K562 (cell line): ENCODE data around the gene PAIP1.

ENCODE experiments used
- EZH2 ChIP-seq: IDR thresholded peaks from 2 replicates; pipeline ENCODE4 v1.6.1; 2012; ENCODE audit warnings: low read depth, mild to moderate bottlenecking, inconsistent platforms, low read length, borderline replicate concordance
- MYC ChIP-seq, 2 experiments: fragments of 250-450 bp in 1 of 2; sonication (Bioruptor Pico) in 1 of 2; IDR thresholded peaks; 2 replicates each; pipeline versions ENCODE4 v1.5.1 to v1.6.1; 2012 to 2021; ENCODE audit warnings: low read depth in 2 of 2, borderline replicate concordance in 1 of 2, improper control_type of control experiment in 1 of 2, low read length in 1 of 2, mild to moderate bottlenecking in 1 of 2, moderate library complexity in 1 of 2
- PATZ1 ChIP-seq: fragments of 250-450 bp; sonication (Bioruptor Pico); IDR thresholded peaks from 2 replicates; pipeline ENCODE4 v1.5.0; 2020; ENCODE audit warnings: mild to moderate bottlenecking, borderline replicate concordance
- PHTF2 ChIP-seq: fragments of 250-450 bp; sonication (Bioruptor Pico); IDR thresholded peaks from 2 replicates; pipeline ENCODE4 v1.5.0; 2021; ENCODE audit warnings: mild to moderate bottlenecking
- PURB ChIP-seq: sonication (generic); formaldehyde crosslinking; IDR thresholded peaks from 2 replicates; pipeline ENCODE4 v1.9.0; 2021; ENCODE audit warnings: low read depth, mild to moderate bottlenecking, missing genetic modification reagents
- RAD21 ChIP-seq, 2 experiments: fragments of 250-450 bp in 1 of 2; fragments of 450-650 bp in 1 of 2; sonication (Bioruptor Pico) in 1 of 2; formaldehyde crosslinking in 1 of 2; IDR thresholded peaks in 1 of 2; conservative IDR thresholded peaks in 1 of 2; 2 replicates each; pipeline versions ENCODE4 v1.4.0 to v1.8.0; 2020 to 2022; ENCODE audit warnings: mild to moderate bottlenecking in 2 of 2, moderate library complexity in 1 of 2
- SRSF1 ChIP-seq: fragments of 200-400 bp; formaldehyde crosslinking; IDR thresholded peaks from 2 replicates; pipeline ENCODE4 v1.6.1; 2017; ENCODE audit warnings: mild to moderate bottlenecking, low read depth, low read length, moderate library complexity
- TFE3 ChIP-seq: fragments of 450-650 bp; formaldehyde crosslinking; IDR thresholded peaks from 2 replicates; pipeline ENCODE4 v1.4.0; 2020; ENCODE audit warnings: mild to moderate bottlenecking, mixed read lengths

DNA sequence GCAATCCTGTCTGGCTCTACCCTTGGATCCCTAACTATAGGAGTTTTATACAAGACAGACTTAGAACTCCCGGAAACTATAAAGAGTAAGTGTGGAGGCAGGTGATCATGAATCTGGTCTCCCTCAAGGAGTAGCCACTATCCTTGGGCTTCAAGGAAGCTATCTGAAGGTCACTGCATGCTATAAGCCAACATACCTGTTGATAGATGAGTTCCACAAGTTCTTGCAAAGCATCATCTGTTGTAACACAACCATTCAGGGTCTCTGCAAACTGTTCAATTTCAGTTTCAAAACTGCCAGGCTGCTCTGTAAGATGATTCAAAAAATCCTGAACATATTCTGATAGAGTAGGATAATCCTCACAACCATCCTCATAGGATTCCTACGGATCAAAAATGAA, 9.3 kb downstream of the PAIP1 start:
- TF ChIP-seq EZH2 = no peak
- TF ChIP-seq RAD21 (CRISPR knock-in tag; conservative IDR thresholded peaks at IDR 0.05 in 1 of 2, IDR thresholded peaks at IDR 0.05 in 1 of 2) = no peak
- TF ChIP-seq SRSF1 = no peak
- TF ChIP-seq PATZ1 = no peak
- no peak for TF ChIP-seq PHTF2 (CRISPR knock-in tag)
- no peak for TF ChIP-seq MYC (IDR thresholded peaks at IDR 0.05; ENCODE audit: low read depth, low read length)
- no peak for TF ChIP-seq MYC (CRISPR knock-in tag; IDR thresholded peaks at IDR 0.05; ENCODE audit: borderline replicate concordance, low read depth)
- no peak for TF ChIP-seq PURB (CRISPR knock-in tag)
- TF ChIP-seq TFE3 (CRISPR knock-in tag) = no peak
